Measurements from ENCODE around the gene DBN1. TPM values are rescaled to one million over a fixed set of nuclear protein-coding genes. Genes with fewer than 3 reads are reported as not detected.

The DBN1 gene
- total and polyA plus RNA-seq, 9 of the 15 experiments (the other 6 are each of a cell fraction or from before 2014, with no cell fraction given): 0.25 to 87.2 (median 27.9) TPM

DNA sequence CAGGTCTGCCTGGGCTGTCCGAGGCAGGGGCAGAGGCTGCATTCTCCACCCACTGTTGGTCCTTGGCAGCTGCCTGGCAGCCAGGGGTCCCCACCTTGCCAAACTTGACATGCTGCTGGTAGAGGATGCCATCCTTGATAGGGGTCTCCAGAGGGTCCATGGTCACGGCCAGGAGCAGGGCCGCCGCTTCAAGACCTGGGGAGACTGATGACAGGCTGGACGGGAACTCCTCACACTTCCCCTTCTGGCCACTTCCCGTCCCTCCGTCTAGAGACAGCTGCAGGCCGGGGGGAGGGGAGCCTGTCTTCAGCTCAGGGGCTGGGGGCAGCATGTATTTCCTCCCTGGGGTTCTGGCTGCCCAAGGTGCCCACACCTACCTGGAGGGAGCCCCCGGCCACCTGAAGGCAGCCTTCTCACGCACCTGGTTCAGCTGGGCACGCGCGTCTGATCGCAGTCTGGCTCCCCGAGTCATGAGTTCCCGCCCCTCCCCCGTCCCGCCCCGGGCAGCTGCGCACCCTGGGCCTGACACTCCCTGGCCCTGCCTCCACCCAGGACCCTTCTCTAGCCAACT lies 36.0 kb upstream of the DBN1 start, which contains the start of gene DOK3 (continued):
- no peak for TF ChIP-seq THAP12 (CRISPR knock-in tag; IDR thresholded peaks at IDR 0.05)
- TF ChIP-seq KAT8 (IDR thresholded peaks at IDR 0.05; ENCODE audit: low read depth): no peak
- no peak for TF ChIP-seq MLLT1 (IDR thresholded peaks at IDR 0.05)
- TF ChIP-seq RERE (CRISPR knock-in tag; IDR thresholded peaks at IDR 0.05; ENCODE audit: borderline replicate concordance): no peak
- TF ChIP-seq ZNF76 (CRISPR knock-in tag; IDR thresholded peaks at IDR 0.05; ENCODE audit: borderline replicate concordance): no peak
- TF ChIP-seq HOMEZ (CRISPR knock-in tag; IDR thresholded peaks at IDR 0.05): 0 out of 2 replicates have a peak, but pooled peaks have one; percentile 46
- no peak for TF ChIP-seq KLF16 (IDR thresholded peaks at IDR 0.05)
- no peak for TF ChIP-seq CBX8 (IDR thresholded peaks at IDR 0.05; ENCODE audit: borderline replicate concordance, extremely low read depth, low read depth, low read length, poor library complexity, severe bottlenecking)
- TF ChIP-seq ZBTB9 (CRISPR knock-in tag; IDR thresholded peaks at IDR 0.05): no peak
- TF ChIP-seq, protein P1, sequence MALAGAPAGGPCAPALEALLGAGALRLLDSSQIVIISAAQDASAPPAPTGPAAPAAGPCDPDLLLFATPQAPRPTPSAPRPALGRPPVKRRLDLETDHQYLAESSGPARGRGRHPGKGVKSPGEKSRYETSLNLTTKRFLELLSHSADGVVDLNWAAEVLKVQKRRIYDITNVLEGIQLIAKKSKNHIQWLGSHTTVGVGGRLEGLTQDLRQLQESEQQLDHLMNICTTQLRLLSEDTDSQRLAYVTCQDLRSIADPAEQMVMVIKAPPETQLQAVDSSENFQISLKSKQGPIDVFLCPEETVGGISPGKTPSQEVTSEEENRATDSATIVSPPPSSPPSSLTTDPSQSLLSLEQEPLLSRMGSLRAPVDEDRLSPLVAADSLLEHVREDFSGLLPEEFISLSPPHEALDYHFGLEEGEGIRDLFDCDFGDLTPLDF (CRISPR knock-in tag; IDR thresholded peaks at IDR 0.05): no peak
- no peak for TF ChIP-seq NR2C1 (IDR thresholded peaks at IDR 0.05)
- TF ChIP-seq NR2C1 (tag; IDR thresholded peaks at IDR 0.05): no peak
- TF ChIP-seq FOXJ2 (tag; IDR thresholded peaks at IDR 0.05): no peak

All from K562 (cell line).